ENCODE results near the gene NLRP3.
A peak's percentile ranks its signal among the peaks of the same experiment; 100 is the strongest.

The NLRP3 gene

GRCh38 chr1:247437551-247438505 is 21.9 kb downstream of the NLRP3 start:
- no peak for DNase-seq (ENCODE audit: low read depth in 2 of 2)

- no peak for DNase-seq (ENCODE audit: low read depth in 2 of 2)
These were observed 24.1 kb downstream of the NLRP3 start for GRCh38 chr1:247440001-247440620.

GRCh38 chr1:247441606-247442005 is 25.6 kb downstream of the NLRP3 start:
- no peak for DNase-seq (ENCODE audit: low read depth in 2 of 2)

GRCh38 chr1:247442164-247442563 is 26.2 kb downstream of the NLRP3 start:
- no peak for DNase-seq (ENCODE audit: low read depth in 2 of 2)

GRCh38 chr1:247443641-247444040 is 27.7 kb downstream of the NLRP3 start:
- no peak for DNase-seq (ENCODE audit: low read depth in 2 of 2)

GRCh38 chr1:247444571-247444970 is 28.6 kb downstream of the NLRP3 start:
- DNase-seq (ENCODE audit: low read depth in 2 of 2): no peak

- DNase-seq (ENCODE audit: low read depth in 2 of 2): no peak
These were observed 29.8 kb downstream of the NLRP3 start for GRCh38 chr1:247445526-247446356.

GRCh38 chr1:247447162-247447909 is 31.4 kb downstream of the NLRP3 start:
- DNase-seq (ENCODE audit: low read depth in 2 of 2): no peak

- peak in 1 of 2 donors; percentile 4 for DNase-seq (ENCODE audit: low read depth in 2 of 2)
These were observed 32.3 kb downstream of the NLRP3 start for GRCh38 chr1:247448107-247448791.

GRCh38 chr1:247451388-247452010 is 35.5 kb downstream of the NLRP3 start:
- no peak for DNase-seq (ENCODE audit: low read depth in 2 of 2)

GRCh38 chr1:247452447-247453039 is 36.6 kb downstream of the NLRP3 start:
- DNase-seq (ENCODE audit: low read depth in 2 of 2): no peak

- no peak for DNase-seq (ENCODE audit: low read depth in 2 of 2)
These were observed 37.3 kb downstream of the NLRP3 start for GRCh38 chr1:247453245-247453644.

GRCh38 chr1:247453997-247454396 is 38.0 kb downstream of the NLRP3 start:
- no peak for DNase-seq (ENCODE audit: low read depth in 2 of 2)

- DNase-seq (ENCODE audit: low read depth in 2 of 2): no peak
These were observed 40.0 kb downstream of the NLRP3 start for GRCh38 chr1:247456021-247456420.

- DNase-seq (ENCODE audit: low read depth in 2 of 2): no peak
These were observed 41.1 kb downstream of the NLRP3 start for GRCh38 chr1:247456914-247457639.

- DNase-seq (ENCODE audit: low read depth in 2 of 2): no peak
These were observed 43.5 kb downstream of the NLRP3 start for GRCh38 chr1:247459507-247459906.

GRCh38 chr1:247465796-247466195 is 49.8 kb downstream of the NLRP3 start:
- DNase-seq (ENCODE audit: low read depth in 2 of 2): no peak

GRCh38 chr1:247467129-247467528 is 51.2 kb downstream of the NLRP3 start:
- no peak for DNase-seq (ENCODE audit: low read depth in 2 of 2)

GRCh38 chr1:247468481-247469140 is 52.6 kb downstream of the NLRP3 start:
- no peak for DNase-seq (ENCODE audit: low read depth in 2 of 2)
